GM19099 (cell line): Measurements from ENCODE around the gene IKBKG.

ENCODE experiments used
- POLR2A ChIP-seq: IDR thresholded peaks from 3 replicates; pipeline ENCODE4 v1.6.1; 2011; ENCODE audit warnings: low read depth; ENCODE audit not compliant: insufficient read length; ENCODE audit errors: extremely low read depth

The IKBKG gene

DNA sequence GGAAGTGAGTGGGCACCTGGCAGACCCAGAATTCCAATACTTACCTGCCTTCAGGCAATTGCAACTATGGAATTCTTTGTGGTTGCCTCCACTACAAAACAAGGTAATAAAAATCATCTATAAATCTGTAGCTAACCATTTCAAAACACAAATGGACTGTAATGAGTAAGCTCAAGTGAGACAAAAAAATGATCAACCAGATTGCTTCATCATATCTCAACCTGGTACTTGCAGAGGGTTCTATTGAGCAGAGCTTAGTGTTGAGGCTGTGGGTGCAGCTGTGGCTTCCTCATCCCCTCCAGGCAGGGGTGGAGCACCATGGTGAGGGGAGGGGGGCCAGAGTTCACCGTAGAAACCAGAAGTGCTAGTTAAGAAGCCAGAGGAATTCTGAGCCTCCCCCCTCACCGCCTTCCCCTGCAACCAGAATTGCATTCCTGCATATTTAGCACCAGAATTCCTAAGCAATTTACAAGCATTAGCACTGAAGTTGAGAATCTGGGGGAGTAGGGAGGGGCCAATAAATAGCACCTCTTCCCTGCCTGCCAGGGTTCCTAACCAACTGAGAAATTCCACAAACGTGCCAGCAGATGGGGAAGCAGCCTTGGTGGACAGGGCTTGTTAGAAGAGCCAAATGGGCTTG is 49.0 kb downstream of the IKBKG start:
- no peak for TF ChIP-seq POLR2A

DNA sequence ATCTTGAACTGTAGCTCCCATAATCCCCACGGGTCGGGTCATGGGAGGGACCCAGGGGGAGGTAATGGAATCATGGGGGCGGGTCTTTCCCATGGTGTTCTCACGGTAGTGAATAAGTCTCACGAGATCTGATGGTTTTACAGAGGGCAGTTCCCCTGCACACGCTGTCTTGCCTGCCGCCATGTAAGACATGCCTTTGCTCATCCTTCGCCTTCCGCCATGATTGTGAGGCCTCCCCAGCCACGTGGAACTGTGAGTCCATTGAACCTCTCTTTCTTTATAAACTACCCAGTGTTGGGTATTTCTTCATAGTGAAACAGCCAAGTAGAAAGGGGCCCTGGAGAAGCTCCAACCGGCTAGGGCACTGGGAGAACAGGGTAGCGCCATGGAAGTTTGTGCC is 49.8 kb downstream of the IKBKG start:
- TF ChIP-seq POLR2A = no peak

DNA sequence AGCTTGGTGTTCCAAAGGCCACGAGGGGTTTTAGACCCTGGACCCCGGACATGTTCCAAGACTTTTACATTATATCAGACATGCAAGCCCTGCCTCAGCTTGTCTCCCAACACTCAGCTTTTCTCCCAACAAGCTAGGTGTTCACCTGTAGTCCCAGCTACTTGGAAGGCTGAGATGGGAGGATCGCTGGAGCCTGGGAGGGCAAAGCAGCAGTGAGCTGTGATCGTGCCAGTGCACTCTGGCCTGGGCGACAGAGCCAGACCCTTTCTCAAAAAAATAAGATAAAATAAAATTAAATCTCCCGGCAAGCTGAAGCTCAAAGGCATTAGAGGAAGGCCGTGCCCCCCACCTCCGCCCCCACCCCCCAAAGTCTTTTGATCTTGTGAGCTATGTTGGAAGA is 51.2 kb downstream of the IKBKG start:
- TF ChIP-seq POLR2A = no peak

DNA sequence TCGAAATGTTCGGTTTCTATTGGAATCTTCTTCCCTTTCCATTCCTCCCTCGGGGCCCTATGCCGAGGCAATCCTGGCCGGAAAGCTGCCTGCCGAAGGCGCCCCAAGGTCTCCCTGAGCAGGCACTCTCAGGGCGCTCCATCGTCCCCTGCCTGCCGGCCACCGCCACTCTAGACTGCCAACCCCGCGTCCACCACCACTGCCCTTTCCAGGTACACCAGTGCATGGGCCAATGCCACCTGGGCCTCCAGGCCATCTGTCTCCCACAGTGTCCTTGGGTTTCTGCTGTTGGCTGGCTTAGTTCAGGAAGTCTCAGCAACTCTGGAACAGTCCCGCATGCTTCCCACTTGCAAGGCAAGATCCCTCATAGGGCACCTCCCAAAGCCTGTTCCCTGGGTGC is 52.1 kb downstream of the IKBKG start:
- TF ChIP-seq POLR2A = no peak

DNA sequence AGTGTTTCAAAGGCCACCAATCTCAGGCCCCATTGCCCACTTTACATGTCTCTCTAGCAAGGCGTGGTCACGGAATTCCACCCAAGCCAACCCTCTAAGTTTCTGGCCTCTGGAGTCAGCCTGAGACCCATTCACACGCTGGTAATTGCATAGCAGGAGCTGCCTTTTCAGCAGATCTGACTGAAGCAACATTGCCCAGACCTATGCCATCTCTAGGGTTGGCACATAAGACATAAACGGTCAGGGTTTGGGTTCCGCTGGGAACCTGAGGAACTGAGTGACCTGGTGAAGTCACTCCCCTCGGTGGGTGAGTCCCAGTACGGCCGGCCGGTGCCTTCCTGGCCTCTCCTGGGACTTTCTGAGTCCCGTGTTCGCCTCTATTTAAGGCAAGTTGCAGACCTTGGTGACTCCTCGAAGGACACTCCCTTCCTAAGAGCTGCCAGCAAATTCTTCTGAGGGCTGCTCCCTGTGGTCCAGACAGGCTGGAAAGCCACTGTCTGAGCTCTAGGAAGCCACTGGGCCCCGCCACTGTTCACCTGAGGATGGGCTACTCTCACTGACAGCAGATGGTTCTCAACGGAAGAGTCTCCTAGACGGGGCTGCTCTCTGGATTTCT is 53.4 kb downstream of the IKBKG start:
- no peak for TF ChIP-seq POLR2A

DNA sequence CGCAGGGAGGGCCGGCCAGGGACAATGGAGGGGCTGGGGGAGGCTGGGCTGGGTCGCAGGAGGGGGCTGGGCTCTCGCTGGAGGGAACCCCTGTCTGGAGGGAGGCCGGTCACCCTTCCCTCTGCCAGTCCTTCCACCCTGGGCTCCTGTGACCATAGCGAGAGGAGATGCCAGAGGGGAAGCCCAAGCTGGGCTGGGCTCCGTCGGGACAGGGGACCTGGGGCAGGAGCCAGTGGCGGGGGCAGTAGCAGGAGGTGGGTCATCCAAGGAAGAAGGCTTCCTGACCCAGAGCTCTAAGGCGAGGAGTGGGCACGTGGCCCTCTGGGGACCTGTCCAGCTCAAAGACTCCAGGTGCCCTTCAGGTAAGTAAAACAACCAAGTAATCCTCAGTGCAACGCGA is 54.8 kb downstream of the IKBKG start:
- TF ChIP-seq POLR2A = no peak

DNA sequence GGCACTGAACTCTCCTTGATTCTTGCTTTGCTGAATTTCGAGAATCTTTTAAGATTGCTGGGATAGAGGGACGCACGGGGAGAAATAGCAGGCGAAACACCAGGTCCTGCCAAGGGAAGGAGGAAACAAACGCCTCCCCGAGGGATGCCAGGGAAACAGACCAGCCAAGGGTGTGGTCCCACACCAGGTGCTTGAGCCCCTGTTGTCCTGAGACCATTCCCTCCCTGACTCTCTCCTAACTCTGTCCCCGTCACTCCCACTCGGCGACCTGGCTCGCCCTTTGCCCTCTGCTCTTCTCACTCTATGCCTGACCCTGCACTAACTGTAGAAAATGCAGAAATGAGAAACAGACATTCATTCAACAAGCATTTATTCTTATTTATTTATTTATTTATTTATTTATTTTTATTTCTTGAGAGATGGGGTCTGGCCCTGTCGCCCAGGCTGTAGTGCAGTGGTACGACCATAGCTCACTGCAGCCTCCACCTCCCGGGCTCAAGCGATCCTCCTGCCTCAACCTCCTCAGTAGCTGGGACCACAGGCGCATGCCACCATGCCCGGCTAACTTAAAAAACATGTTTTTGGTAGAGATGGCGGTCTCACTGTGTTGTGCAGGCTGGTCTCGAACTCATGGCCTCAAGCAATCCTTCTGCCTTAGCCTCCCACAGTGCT is 55.5 kb downstream of the IKBKG start:
- TF ChIP-seq POLR2A = no peak

DNA sequence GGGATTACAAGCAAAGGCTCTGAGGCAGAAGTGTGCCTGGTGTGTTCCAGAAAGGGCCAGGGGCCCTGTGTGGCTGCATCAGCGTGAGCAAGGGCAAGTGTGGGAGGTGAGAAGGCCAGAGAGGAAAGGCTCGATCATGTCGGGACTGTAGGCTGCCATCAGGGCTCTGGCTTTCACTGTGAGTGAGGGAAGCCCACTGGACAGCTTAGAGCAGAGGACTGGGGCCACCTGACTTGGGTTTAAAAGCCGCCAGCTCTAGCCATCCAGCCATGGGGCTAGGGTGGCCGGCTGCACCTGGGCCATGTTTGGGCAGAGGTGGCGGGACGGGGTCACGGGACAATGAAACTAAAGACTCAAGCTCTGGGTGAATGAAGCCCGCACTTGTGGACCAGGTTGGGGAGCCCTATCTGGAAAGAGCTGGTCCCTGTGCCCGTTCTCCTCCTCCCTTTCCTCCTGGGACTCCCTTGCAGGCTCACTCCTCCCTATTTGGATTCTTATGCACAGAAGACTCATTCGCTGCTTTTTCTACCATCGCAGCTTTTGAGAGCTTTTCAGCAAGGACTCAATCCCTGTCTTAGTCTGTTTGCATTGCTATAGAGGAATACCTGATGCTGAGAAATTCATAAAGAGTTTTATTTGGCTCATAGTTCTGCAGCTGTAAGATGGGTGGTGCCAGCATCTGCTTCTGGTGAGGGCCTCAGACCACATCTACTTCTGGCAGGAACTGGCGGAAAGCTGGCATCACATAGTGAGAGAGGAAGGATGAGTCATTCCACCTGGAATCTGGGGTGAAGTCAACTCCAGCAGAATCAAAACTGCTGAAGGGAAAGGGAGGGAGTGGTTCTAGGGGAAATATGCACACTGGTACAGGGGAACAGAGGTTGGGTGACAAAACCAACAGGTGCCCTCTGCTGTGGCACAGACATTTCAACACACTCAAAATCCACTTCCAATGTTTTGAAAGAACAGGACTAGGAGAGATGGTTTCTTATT is 56.3 kb downstream of the IKBKG start:
- no peak for TF ChIP-seq POLR2A

DNA sequence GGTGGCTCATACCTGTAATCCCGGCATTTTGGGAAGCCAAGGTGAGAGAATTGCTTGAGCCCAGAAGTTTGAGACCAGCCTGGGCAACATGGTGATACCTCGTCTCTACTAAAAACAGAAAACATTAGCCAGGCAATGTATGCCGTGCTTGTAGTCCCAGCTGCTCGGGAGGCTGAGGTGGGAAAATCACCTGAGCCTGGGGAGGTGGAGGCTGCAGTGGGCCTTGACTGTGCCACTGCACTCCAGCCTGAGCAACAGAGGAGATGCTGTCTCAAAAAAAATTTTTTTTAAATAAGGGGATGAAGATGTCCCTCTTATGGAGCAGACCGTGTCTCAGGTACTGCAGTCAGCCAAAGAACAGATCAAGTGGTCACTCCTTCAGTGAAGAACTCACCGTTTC is 58.1 kb downstream of the IKBKG start:
- no peak for TF ChIP-seq POLR2A

DNA sequence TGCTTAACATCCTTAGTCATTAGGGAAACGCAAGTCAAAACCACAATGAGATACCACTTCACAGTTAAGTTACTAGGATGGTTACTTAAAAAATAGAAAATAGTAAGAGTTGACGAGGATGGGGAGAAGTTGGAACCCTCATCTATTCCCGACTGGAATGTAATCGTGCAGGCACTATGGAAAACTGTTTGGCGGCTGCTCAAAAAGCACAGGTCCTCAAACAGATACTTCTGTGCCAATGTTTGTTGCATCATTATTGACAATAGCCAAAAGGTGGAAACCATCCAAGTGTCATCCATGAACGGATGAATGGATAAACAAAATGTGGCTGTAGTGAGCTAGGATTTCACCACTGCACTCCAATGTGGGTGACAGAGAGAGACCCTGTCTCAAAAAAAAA is 60.0 kb downstream of the IKBKG start:
- TF ChIP-seq POLR2A = no peak
